HG03460 (cell line): Measurements from ENCODE around the gene RAB24.
A peak's percentile ranks its signal among the peaks of the same experiment; 100 is the strongest.

Experiments used
- ATAC-seq: cut with Tn5 transposase; IDR thresholded peaks from one replicate; pipeline ENCODE4 v1.9.1; 2021; ENCODE audit not compliant: unreplicated experiment

Gene RAB24

GRCh38 chr5:177333420-177334154 lies 30.1 kb upstream of the RAB24 start:
- no peak for ATAC-seq

- no peak for ATAC-seq
These were observed 29.4 kb upstream of the RAB24 start for GRCh38 chr5:177332896-177333260.

GRCh38 chr5:177332031-177332895 lies 28.7 kb upstream of the RAB24 start:
- no peak for ATAC-seq

- no peak for ATAC-seq
These were observed 27.7 kb upstream of the RAB24 start for GRCh38 chr5:177330991-177331842.

GRCh38 chr5:177329883-177330282 lies 26.4 kb upstream of the RAB24 start:
- no peak for ATAC-seq

GRCh38 chr5:177328545-177329231 lies 25.2 kb upstream of the RAB24 start:
- ATAC-seq = no peak

- ATAC-seq = no peak
These were observed 24.3 kb upstream of the RAB24 start for GRCh38 chr5:177327539-177328522.

- ATAC-seq = no peak
These were observed 22.4 kb upstream of the RAB24 start for GRCh38 chr5:177325868-177326381.

GRCh38 chr5:177320879-177321278 lies 17.4 kb upstream of the RAB24 start:
- ATAC-seq = no peak

GRCh38 chr5:177319913-177320588 lies 16.5 kb upstream of the RAB24 start:
- ATAC-seq = no peak

- no peak for ATAC-seq
These were observed 14.4 kb upstream of the RAB24 start for GRCh38 chr5:177317959-177318377.

GRCh38 chr5:177316005-177316404 lies 12.5 kb upstream of the RAB24 start:
- no peak for ATAC-seq

- ATAC-seq = no peak
These were observed 11.9 kb upstream of the RAB24 start for GRCh38 chr5:177315411-177315810.

- no peak for ATAC-seq
These were observed 11.1 kb upstream of the RAB24 start for GRCh38 chr5:177314376-177315342.

GRCh38 chr5:177313561-177314259 lies 10.2 kb upstream of the RAB24 start:
- ATAC-seq = no peak

GRCh38 chr5:177312649-177313181 lies 9.2 kb upstream of the RAB24 start:
- ATAC-seq = peak; percentile 26
